Measurements from ENCODE around the gene KRTAP10-10.
A peak's percentile ranks its signal among the peaks of the same experiment; 100 is the strongest.

The KRTAP10-10 gene

DNA sequence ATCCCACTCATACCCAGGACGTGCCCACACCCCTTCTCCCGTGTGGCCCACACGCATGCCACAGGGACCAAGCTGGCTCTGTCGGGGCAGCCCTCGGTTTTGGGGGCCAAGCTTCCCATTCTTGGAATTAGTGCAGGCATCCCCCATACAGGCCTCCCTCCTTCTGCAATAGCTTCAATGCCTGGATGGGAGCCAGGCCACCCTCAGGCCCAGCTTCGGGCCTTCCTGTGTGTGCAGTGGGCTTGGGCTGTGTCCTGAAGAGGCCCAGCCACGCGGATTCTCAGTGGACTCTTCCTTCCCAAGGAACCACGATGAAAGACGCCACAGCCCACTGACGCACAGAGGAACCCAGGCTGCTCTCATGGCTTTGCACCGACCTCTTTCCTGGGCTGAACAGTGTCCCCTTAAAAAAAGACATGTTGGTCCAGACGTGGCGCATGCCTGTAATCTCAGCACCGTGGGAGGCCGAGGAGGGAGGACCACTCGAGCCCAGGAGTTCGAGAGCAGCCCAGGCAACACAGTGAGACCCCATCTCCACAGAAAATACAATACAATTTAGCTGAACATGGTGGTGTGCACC, 12.5 kb downstream of the KRTAP10-10 start:
- H3K27ac ChIP-seq (ENCODE audit: insufficient read depth, low read length, poor library complexity, severe bottlenecking), result no peak overlapping the region
- no peak overlapping the region for H3K4me3 ChIP-seq (ENCODE audit: insufficient read depth, low read depth, low read length, poor library complexity, severe bottlenecking)
- H3K4me1 ChIP-seq (ENCODE audit: control insufficient read depth, insufficient read depth, low read length, poor library complexity, severe bottlenecking), result peaks cover 12% of the 10 kb centered on the region
- no peak for DNase-seq
- H3K27me3 ChIP-seq (replicated peaks; ENCODE audit: control insufficient read depth, insufficient read depth, low read length, poor library complexity, severe bottlenecking), result no peaks in the 10 kb centered on the region
- H3K9me3 ChIP-seq (ENCODE audit: control insufficient read depth, low read length), result no peaks in the 10 kb centered on the region
- no peaks in the 10 kb centered on the region for H3K36me3 ChIP-seq (ENCODE audit: control insufficient read depth, insufficient read depth, low read length)

DNA sequence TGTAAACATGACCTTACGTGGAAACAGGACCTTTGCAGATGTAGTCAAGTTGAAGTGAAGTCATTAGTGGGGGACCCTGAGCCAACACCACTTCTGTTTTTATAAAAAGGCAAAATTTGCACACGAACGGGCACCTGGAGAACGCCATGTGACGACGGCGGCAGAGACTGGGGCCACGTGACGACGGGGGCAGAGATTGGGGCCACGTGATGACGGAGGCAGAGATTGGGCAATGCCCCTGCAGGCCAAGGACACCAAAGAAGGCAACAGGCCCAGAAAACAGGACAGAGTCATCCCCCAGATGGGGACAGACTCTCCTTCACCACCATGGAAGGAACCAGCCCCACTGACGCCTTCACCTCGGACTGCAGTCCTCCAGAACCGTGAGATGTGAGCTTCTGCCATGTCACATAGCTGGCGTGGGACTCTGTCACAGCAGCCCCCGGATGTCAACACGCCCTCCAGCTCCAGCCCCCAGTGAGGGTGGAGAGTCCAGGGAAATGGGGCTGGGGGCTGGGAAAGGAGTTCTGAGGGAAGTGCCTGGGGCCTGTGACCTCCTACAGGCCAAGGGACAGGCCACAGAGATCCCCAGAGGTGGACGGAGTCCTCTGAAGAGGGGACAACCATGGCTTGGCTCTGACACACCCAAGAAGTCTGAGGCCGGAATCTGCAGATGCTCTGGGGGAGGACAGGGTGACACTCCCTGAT, 13.3 kb downstream of the KRTAP10-10 start:
- peaks cover 17% of the 10 kb centered on the region for H3K4me1 ChIP-seq (ENCODE audit: control insufficient read depth, insufficient read depth, low read length, poor library complexity, severe bottlenecking)
- H3K27ac ChIP-seq (ENCODE audit: insufficient read depth, low read length, poor library complexity, severe bottlenecking), result no peak overlapping the region
- no peaks in the 10 kb centered on the region for H3K36me3 ChIP-seq (ENCODE audit: control insufficient read depth, insufficient read depth, low read length)
- DNase-seq, result no peak
- H3K9me3 ChIP-seq (ENCODE audit: control insufficient read depth, low read length), result no peaks in the 10 kb centered on the region
- H3K27me3 ChIP-seq (replicated peaks; ENCODE audit: control insufficient read depth, insufficient read depth, low read length, poor library complexity, severe bottlenecking), result no peaks in the 10 kb centered on the region
- H3K4me3 ChIP-seq (ENCODE audit: insufficient read depth, low read depth, low read length, poor library complexity, severe bottlenecking), result no peak overlapping the region

DNA sequence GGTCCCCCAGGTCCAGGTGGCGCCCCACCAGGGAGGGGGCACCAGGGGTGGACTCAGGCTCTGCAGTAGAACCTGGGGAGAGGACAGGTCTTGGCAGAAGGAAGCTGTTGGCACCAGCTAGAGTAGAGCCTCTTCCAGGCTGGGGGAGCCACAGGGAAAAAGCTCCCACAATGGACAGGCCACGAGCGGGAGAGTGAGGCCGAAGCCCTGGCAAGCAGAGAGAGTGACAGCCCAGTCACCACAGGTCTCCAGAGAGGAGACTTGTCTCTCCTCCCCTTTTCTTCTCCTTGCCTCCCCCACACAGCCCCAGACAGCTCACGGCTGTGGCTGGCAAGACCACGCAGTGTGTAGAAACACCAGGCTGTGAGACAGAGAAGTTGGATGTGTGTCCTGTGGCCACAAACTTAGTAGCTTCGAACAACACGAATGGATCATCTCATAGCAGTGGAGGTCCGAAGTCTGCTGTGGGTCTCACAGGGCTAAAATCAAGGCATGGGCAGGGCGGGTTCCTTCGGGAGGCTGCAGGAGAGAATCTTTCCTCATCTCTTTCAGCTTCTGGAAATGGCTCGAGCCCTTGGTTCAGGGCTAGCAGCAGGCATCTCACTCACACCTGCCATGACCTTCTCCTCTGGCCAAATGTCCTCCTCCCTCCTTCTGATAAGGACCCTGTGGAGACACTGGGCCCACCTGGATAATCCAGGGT, 14.0 kb downstream of the KRTAP10-10 start:
- no peak for DNase-seq
- no peaks in the 10 kb centered on the region for H3K36me3 ChIP-seq (ENCODE audit: control insufficient read depth, insufficient read depth, low read length)
- no peak overlapping the region for H3K27ac ChIP-seq (ENCODE audit: insufficient read depth, low read length, poor library complexity, severe bottlenecking)
- H3K4me3 ChIP-seq (ENCODE audit: insufficient read depth, low read depth, low read length, poor library complexity, severe bottlenecking), result no peak overlapping the region
- H3K9me3 ChIP-seq (ENCODE audit: control insufficient read depth, low read length), result no peaks in the 10 kb centered on the region
- H3K27me3 ChIP-seq (replicated peaks; ENCODE audit: control insufficient read depth, insufficient read depth, low read length, poor library complexity, severe bottlenecking), result no peaks in the 10 kb centered on the region
- H3K4me1 ChIP-seq (ENCODE audit: control insufficient read depth, insufficient read depth, low read length, poor library complexity, severe bottlenecking), result peaks cover 17% of the 10 kb centered on the region

DNA sequence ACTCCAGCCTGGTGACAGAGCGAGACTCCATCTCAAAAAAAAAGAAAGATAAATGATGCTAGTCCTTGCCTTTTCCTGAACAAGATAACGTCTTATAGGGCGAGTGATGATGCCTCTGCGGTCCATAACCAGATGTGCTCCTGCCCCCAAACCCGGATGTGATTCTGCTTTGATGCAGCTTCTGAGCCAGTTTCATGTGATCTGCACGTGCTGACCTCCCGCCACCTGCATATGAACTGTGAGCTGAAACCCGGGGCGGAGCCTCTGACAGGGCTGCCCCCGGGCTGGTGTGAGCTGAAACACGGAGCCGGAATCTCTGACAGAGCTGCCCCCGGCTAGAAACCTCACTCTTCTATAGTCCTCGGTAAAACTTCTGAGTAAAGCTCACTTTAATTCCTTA, 16.0 kb downstream of the KRTAP10-10 start:
- Histone ChIP-seq H3K36me3 (ENCODE audit: control insufficient read depth, insufficient read depth, low read length) (no peaks in the 10 kb centered on the region), H3K4me3 (ENCODE audit: insufficient read depth, low read depth, low read length, poor library complexity, severe bottlenecking) (no peak overlapping the region), H3K4me1 (ENCODE audit: control insufficient read depth, insufficient read depth, low read length, poor library complexity, severe bottlenecking) (peaks cover 30% of the 10 kb centered on the region), H3K27ac (ENCODE audit: insufficient read depth, low read length, poor library complexity, severe bottlenecking) (no peak overlapping the region), H3K27me3 (replicated peaks; ENCODE audit: control insufficient read depth, insufficient read depth, low read length, poor library complexity, severe bottlenecking) (no peaks in the 10 kb centered on the region), H3K9me3 (ENCODE audit: control insufficient read depth, low read length) (no peaks in the 10 kb centered on the region)
- no peak for DNase-seq

DNA sequence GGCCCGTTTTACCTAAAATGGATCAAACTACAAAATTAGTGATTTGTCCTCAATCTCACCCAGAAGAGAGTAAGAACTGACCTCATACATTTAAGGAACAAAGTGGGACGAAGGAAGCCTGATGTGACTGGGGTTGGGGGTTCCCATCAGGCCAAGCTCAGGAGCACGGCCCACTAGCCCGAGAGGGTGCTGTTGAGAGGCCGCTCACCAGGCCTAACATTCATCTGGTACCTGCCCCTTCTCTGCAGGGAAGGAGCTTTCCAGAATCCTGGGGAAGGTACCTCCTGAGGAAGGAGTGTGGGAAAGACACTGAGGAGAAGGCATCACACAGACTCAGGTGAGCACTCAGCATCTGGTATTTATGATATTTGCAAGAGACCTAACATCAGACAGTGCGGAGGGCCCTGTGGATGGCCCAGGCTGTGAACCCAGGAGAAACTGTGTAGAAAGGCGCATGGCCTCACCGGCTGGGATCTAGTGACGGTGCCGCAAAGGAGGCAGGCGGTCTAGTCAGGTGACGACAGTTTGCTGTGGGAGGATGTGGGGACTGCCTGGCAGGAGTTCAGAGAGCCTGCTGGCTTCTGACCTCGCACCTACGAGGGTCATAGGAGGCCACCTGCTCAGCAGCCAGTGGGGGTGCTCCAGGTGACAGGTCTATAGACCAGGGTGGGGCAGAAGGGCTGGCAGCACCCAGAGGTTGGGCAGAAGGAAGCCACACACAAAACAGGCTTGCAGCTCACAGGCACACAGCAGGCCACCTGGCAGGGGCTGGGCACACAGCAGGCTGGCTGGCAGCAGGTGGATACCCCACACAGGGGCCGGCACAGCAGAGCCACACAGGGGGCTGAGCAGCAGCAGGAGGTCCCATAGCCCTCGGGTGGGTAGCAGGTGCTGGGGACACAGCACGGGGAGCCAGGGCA, 16.8 kb downstream of the KRTAP10-10 start:
- peak; percentile 59 to 70 (median 62) for DNase-seq
- peaks cover 37% of the 10 kb centered on the region for H3K4me1 ChIP-seq (ENCODE audit: control insufficient read depth, insufficient read depth, low read length, poor library complexity, severe bottlenecking)
- H3K36me3 ChIP-seq (ENCODE audit: control insufficient read depth, insufficient read depth, low read length), result no peaks in the 10 kb centered on the region
- no peaks in the 10 kb centered on the region for H3K9me3 ChIP-seq (ENCODE audit: control insufficient read depth, low read length)
- no peak overlapping the region for H3K4me3 ChIP-seq (ENCODE audit: insufficient read depth, low read depth, low read length, poor library complexity, severe bottlenecking)
- peak overlapping the region; percentile 31 for H3K27ac ChIP-seq (ENCODE audit: insufficient read depth, low read length, poor library complexity, severe bottlenecking)
- no peaks in the 10 kb centered on the region for H3K27me3 ChIP-seq (replicated peaks; ENCODE audit: control insufficient read depth, insufficient read depth, low read length, poor library complexity, severe bottlenecking)

DNA sequence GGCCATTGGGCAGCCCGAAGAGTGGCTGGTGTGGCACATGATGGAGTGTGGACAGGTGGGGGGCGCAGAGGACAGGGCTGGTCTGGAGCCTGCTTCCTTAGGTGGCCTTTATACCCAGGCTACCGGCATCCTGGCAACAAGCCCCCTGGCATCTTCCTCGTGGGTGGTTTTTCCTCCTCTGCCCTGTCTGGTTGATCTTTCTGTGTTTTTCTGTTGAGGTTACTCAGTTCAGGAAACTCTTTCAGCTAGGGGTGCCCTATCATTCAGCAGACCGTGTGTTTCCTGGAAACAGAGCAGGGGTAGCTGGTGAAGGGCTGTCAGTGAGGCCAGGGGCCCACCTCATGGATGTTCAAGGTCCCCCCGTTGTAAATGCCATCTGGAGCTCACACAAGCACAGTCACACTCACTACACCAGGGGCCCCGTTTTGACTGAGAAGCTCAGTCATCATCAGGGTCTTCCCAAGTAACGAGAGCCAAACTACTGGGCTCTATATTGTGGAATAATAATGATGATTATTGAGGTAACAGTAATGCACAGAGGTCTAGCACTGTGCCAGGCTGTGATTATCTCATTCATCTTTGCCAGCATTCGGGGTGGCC, 17.5 kb downstream of the KRTAP10-10 start, which contains the start of gene KRTAP12-4:
TSS of gene KRTAP12-4 (minus strand) at position 84 of the 600 bp plus-strand sequence. CDS start at position 39, 45 bp downstream.
- Histone ChIP-seq H3K27me3 (replicated peaks; ENCODE audit: control insufficient read depth, insufficient read depth, low read length, poor library complexity, severe bottlenecking) (no peaks in the 10 kb centered on the region), H3K27ac (ENCODE audit: insufficient read depth, low read length, poor library complexity, severe bottlenecking) (peak within 1 kb of the TSS; percentile 31), H3K36me3 (ENCODE audit: control insufficient read depth, insufficient read depth, low read length) (no peaks in the 10 kb centered on the region), H3K4me1 (ENCODE audit: control insufficient read depth, insufficient read depth, low read length, poor library complexity, severe bottlenecking) (peaks cover 45% of the 10 kb centered on the region), H3K9me3 (ENCODE audit: control insufficient read depth, low read length) (no peaks in the 10 kb centered on the region), H3K4me3 (ENCODE audit: insufficient read depth, low read depth, low read length, poor library complexity, severe bottlenecking) (no peak within 1 kb of the TSS)
- DNase-seq, result no peak

DNA sequence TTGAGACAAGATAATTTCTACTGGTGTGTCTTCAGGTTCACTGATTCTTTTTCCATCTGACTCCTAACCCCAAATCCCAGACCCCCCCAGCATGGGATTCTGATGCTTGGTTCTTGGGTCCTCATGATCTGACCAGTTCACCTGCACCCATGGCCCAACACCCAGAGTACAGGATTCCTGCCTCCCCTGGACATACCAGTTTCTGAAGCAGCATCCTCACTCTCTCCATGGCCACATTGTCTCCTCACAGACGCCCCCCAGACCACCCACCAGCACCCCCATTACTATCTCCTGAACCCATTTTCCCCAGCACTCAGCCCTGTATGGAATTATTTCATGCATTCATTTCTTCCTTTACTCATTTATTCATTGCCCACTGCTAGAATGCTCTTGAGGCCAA, 19.7 kb downstream of the KRTAP10-10 start:
- Histone ChIP-seq H3K27ac (ENCODE audit: insufficient read depth, low read length, poor library complexity, severe bottlenecking) (peak overlapping the region; percentile 63), H3K9me3 (ENCODE audit: control insufficient read depth, low read length) (no peaks in the 10 kb centered on the region), H3K4me3 (ENCODE audit: insufficient read depth, low read depth, low read length, poor library complexity, severe bottlenecking) (no peak overlapping the region), H3K4me1 (ENCODE audit: control insufficient read depth, insufficient read depth, low read length, poor library complexity, severe bottlenecking) (peaks cover 46% of the 10 kb centered on the region), H3K27me3 (replicated peaks; ENCODE audit: control insufficient read depth, insufficient read depth, low read length, poor library complexity, severe bottlenecking) (no peaks in the 10 kb centered on the region), H3K36me3 (ENCODE audit: control insufficient read depth, insufficient read depth, low read length) (no peaks in the 10 kb centered on the region)
- no peak for DNase-seq

DNA sequence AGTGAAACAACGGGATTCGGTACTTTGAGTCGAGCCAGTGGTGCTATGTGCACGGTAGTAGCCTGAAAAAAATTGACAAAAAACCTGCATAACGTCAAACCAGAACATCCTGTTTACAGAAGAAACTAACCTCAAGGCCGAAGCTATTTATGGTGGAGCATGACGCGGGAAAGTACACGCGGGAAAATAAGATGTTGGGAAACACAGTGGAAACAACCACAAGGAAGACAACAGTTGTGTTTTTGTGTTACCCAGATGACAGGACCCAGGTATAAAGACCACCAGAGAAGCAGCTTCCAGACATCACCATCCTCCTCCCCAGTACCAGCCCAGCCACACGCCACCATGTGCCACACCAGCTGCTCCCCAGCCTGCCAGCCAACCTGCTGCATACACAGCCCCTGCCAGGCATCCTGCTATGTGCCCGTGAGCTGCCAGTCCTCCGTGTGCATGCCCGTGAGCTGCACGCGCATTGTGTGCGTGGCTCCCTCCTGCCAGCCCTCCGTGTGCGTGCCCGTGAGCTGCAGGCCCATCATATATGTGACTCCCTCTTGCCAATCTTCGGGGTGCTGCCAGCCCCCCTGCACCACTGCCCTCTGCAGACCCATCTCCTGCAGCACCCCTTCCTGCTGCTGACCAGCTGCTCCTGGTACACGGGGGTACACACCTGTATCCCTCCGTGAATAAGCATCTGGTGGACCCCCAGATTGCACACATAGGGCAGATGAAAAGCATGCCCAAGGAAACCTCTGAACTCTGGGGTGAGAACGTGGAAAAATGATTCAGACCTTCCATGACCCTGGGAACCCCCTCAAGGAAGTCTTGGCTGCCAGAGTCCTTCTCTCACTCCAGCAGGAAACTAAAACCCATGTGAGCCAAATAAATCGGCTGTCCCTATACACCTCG, 20.7 kb downstream of the KRTAP10-10 start, which contains the start of gene KRTAP12-3:
TSS of gene KRTAP12-3 (plus strand) at position 298 of the 906 bp plus-strand sequence. CDS start at position 346, 48 bp downstream.
- Histone ChIP-seq H3K4me3 (ENCODE audit: insufficient read depth, low read depth, low read length, poor library complexity, severe bottlenecking) (no peak within 1 kb of the TSS), H3K4me1 (ENCODE audit: control insufficient read depth, insufficient read depth, low read length, poor library complexity, severe bottlenecking) (peaks cover 46% of the 10 kb centered on the region), H3K27ac (ENCODE audit: insufficient read depth, low read length, poor library complexity, severe bottlenecking) (peak within 1 kb of the TSS; percentile 63), H3K36me3 (ENCODE audit: control insufficient read depth, insufficient read depth, low read length) (no peaks in the 10 kb centered on the region), H3K9me3 (ENCODE audit: control insufficient read depth, low read length) (no peaks in the 10 kb centered on the region), H3K27me3 (replicated peaks; ENCODE audit: control insufficient read depth, insufficient read depth, low read length, poor library complexity, severe bottlenecking) (no peaks in the 10 kb centered on the region)
- DNase-seq, result peak; percentile 41 to 62 (median 43)
